Astrocyte of the hippocampus (primary cell): ENCODE results near the gene SH3BP2.
A peak's percentile ranks its signal among the peaks of the same experiment; 100 is the strongest.

Source experiments
- DNase-seq: peaks from one replicate; pipeline ENCODE4 v3.0.0; 2011; ENCODE audit warnings: low read depth, low spot score

SH3BP2 gene

GRCh38 chr4:2790583-2791517, 2.0 kb upstream of the SH3BP2 start:
- DNase-seq = no peak

- DNase-seq = no peak
Measured at GRCh38 chr4:2791518-2792395, 1.1 kb upstream of the SH3BP2 start.

- no peak for DNase-seq
Measured at GRCh38 chr4:2792396-2792710, 532 bp upstream of the SH3BP2 start.

GRCh38 chr4:2793586-2794485, 951 bp downstream of the SH3BP2 start:
- DNase-seq = peak; percentile 64

- peak; percentile 76 for DNase-seq
Measured at GRCh38 chr4:2794486-2795299, 1.8 kb downstream of the SH3BP2 start.

- peak; percentile 6 for DNase-seq
Measured at GRCh38 chr4:2795300-2795892, 2.5 kb downstream of the SH3BP2 start.

GRCh38 chr4:2795893-2796848, 3.3 kb downstream of the SH3BP2 start:
- DNase-seq = peak; percentile 75

- DNase-seq = no peak
Measured at GRCh38 chr4:2796849-2797544, 4.1 kb downstream of the SH3BP2 start.

GRCh38 chr4:2797545-2798305, 4.8 kb downstream of the SH3BP2 start:
- DNase-seq = peak; percentile 5

GRCh38 chr4:2798399-2799223, 5.7 kb downstream of the SH3BP2 start:
- DNase-seq = peak; percentile 38

- DNase-seq = peak; percentile 1
Measured at GRCh38 chr4:2799224-2799911, 6.5 kb downstream of the SH3BP2 start.

GRCh38 chr4:2799971-2800690, 7.2 kb downstream of the SH3BP2 start:
- DNase-seq = peak; percentile 55

- DNase-seq = peak; percentile 92
Measured at GRCh38 chr4:2800691-2801596, 8.1 kb downstream of the SH3BP2 start.
